ENCODE measurements around the gene RASAL2.
"Not testable (repeated sequence)": the region's sequence is repeated elsewhere in the genome, so short reads cannot be mapped to it uniquely, and the experiment has no call there.

Gene RASAL2

GRCh38 chr1:178376008-178376407 lies 282.1 kb downstream of the RASAL2 start:
- no peak for TF ChIP-seq CTCF (IDR thresholded peaks at IDR 0.05; ENCODE audit: low read depth, low read length)
- DNase-seq (ENCODE audit: low read depth in 2 of 2): no peak
- H3K4me3 ChIP-seq (replicated peaks in 1 of 2; ENCODE audit: low read depth in 2 of 2, low read length in 2 of 2): no peak overlapping the region

GRCh38 chr1:178379807-178380206 lies 285.9 kb downstream of the RASAL2 start:
- no peak for DNase-seq (ENCODE audit: low read depth in 2 of 2)
- H3K4me3 ChIP-seq (replicated peaks in 1 of 2; ENCODE audit: low read depth in 2 of 2, low read length in 2 of 2): no peak overlapping the region
- peak; percentile 28 for TF ChIP-seq CTCF (IDR thresholded peaks at IDR 0.05; ENCODE audit: low read depth, low read length)

GRCh38 chr1:178382372-178382771 lies 288.5 kb downstream of the RASAL2 start:
- no peak for DNase-seq (ENCODE audit: low read depth in 2 of 2)
- no peak overlapping the region for H3K4me3 ChIP-seq (replicated peaks in 1 of 2; ENCODE audit: low read depth in 2 of 2, low read length in 2 of 2)
- no peak for TF ChIP-seq CTCF (IDR thresholded peaks at IDR 0.05; ENCODE audit: low read depth, low read length)

- no peak for TF ChIP-seq CTCF (IDR thresholded peaks at IDR 0.05; ENCODE audit: low read depth, low read length)
- DNase-seq (ENCODE audit: low read depth in 2 of 2): no peak
- H3K4me3 ChIP-seq (replicated peaks in 1 of 2; ENCODE audit: low read depth in 2 of 2, low read length in 2 of 2): no peak overlapping the region
Observed at GRCh38 chr1:178385662-178386061, 291.8 kb downstream of the RASAL2 start.

GRCh38 chr1:178388418-178389145 lies 294.7 kb downstream of the RASAL2 start:
- H3K4me3 ChIP-seq (replicated peaks in 1 of 2; ENCODE audit: low read depth in 2 of 2, low read length in 2 of 2): no peak overlapping the region
- DNase-seq (ENCODE audit: low read depth in 2 of 2): peak; percentile 45 to 67
- no peak for TF ChIP-seq CTCF (IDR thresholded peaks at IDR 0.05; ENCODE audit: low read depth, low read length)

- TF ChIP-seq CTCF (IDR thresholded peaks at IDR 0.05; ENCODE audit: low read depth, low read length): no peak
- DNase-seq (ENCODE audit: low read depth in 2 of 2): peak in 1 of 2 donors; percentile 39
Observed at GRCh38 chr1:178389441-178389840, 295.5 kb downstream of the RASAL2 start.

GRCh38 chr1:178390280-178390679 lies 296.4 kb downstream of the RASAL2 start:
- not testable (repeated sequence) for H3K4me3 ChIP-seq (replicated peaks in 1 of 2; ENCODE audit: low read depth in 2 of 2, low read length in 2 of 2); DNase-seq (ENCODE audit: low read depth in 2 of 2)

More at GRCh38 chr1:178389441-178389840, 295.5 kb downstream of the RASAL2 start:
- no peak overlapping the region for H3K4me3 ChIP-seq (replicated peaks in 1 of 2; ENCODE audit: low read depth in 2 of 2, low read length in 2 of 2)
